Fibroblast of gingiva (primary cell): ENCODE data around the gene DNAH8.
"Not testable (repeated sequence)": the region's sequence is repeated elsewhere in the genome, so short reads cannot be mapped to it uniquely, and the experiment has no call there.

Experiments used
- DNase-seq: peaks from one replicate; pipeline ENCODE4 v3.0.0-alpha.2; 2011; ENCODE audit warnings: low read depth

The DNAH8 gene

DNA sequence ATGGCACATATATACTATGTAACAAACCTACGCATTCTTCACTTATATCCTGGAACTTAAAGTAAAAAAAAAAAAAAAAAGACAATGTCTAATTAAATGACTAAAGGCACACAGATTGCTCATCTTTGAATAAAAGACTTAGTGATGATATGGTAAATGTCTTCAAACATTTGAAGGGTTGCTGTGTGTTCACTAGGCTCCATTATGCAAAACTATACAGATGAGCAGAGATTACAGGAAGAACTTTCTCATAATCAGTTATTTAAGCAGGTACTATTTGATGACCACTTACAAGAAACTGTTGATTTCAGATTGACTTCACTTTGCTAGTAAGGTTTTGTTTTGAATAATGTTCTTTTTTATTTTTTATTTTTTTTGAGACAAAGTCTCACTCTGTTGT is 34.4 kb downstream of the DNAH8 start:
- DNase-seq = no peak

DNA sequence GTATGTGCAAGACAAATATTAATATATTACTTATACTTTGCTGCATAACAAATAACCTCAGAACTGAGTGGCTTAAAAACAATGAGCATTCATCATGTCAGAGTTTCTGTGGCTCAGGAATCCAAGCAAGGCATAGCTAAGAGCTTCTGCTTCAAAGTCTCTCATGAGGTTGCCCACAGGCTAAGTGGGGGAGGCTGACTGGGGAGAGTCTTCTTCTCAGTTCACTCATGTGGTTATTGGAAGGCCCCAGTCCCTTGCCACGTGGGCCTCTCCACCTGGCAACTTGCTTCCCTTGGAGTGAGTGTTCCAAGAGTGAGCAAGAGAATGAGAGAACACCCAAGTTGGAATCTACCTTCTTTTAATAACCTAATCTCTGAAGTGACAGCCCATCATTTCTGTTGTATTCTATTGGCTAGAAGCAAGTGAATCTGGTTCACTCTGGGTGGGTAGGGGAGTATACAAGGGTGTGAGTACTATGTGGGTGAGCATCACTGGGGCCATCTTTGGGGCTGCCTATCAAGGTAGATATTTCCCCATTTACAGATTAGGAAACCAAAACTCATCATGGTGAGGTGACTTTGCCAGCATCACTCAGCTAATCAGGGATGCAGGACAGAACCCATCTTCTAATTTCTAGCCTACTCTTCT is 36.0 kb downstream of the DNAH8 start:
- DNase-seq = no peak

DNA sequence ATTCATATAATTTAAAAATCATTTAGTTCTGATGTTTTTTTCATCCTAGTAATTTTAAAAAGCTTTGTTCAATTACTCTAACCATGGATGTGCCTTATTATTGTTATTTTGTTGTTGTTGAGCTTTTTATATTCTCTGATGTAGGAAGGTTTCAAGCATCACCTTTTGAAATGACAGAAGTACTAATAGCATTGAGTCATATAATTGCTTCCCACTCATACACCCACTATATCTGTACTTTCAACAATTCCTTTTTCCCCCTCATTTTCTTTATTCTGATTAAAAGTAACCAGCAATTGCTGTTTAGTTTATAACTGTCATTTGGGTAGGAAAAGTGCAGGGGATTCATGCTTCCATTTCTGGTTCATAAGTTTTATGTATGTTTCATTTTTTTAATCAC is 38.6 kb downstream of the DNAH8 start:
- DNase-seq = no peak

DNA sequence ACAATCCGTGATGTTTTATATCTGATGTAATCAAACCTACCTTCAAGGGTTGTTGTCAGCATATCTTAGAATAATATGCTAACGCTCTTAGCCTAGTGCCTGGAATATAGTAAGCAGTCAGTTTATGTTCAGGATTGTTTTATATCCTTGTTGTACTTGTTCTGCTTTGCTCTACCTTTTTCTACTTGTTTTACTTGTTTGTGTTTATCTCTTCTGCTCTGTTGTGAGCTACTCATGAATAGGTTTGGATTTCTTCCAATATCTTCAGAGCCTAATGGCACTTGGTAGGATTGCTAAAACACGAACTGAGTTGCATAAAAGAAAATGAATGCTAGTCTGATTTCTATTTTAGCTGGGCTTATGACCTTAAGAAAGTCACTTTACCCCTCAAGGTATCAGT is 40.1 kb downstream of the DNAH8 start:
- no peak for DNase-seq

DNA sequence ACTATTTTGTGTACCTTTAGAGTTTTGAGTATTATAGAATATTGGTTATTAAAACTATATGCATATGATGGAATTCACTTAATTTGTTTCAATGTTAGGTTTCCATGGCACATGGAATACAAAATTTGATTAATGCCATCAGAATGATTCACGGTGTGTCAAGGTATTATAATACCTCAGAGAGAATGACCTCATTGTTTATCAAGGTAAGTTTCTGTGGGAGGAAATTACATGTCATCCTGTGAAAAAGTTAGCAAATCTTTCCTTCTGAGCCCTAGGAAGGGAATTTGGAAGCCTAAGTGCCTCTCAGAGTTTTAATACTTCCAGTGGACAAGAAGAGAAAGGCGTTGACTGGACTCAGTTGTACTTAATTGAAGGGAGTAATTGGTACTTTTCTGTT is 40.8 kb downstream of the DNAH8 start:
- no peak for DNase-seq

DNA sequence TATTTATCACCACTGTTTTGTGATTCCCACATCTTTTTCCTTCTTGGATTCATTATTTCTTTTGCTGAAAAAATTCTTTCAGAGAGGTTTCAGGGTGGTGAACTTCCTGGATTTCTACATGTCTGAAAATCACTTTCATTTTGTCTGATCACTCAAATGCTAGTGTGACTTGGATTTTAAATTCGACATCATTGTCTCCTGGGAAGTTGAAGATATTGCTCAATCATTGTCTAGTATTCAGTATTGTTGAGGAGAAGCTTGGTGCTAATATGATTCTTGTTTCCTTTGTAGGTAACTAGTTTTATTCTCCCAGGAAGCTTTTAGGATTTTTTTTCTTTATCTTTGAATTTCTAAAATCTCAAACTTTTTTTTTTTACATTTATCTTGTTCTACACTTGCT is 45.0 kb downstream of the DNAH8 start:
- DNase-seq = no peak

DNA sequence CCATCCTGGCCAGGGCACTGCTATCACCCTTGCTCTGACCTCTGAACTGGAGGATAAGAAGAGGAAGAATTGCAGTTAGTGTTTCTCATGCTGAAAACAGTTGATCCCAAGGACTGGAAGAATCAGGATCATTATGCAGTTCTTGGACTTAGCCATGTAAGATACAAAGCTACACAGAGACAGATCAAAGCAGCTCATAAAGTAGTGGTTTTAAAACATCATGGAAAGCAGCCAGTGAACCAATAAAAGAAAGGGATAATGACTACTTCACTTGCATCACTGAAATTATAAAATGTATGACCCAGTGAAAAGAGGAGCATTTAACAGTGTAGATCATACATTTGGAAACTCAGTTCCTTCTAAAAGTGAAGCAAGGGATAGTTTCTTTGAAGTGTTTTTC is 47.7 kb downstream of the DNAH8 start:
- DNase-seq = no peak

DNA sequence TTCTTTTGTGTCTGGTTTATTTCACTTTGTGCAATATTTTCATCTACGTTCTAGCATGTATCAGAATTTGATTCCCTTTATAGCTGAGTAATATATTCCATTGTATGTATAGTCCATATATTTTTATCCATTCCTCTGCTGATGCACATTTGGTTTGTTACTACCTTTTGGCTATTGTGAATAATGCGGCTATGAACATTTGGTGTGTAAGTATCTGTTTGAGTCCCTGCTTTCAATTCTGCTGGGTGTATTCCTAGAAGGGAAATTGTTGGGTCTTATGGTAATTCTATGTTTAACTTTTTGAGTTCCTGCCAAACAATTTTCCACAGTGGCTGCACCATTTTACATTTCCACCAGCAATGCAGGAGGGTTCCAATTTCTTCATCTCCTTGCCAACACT is 52.4 kb downstream of the DNAH8 start:
- no peak for DNase-seq

DNA sequence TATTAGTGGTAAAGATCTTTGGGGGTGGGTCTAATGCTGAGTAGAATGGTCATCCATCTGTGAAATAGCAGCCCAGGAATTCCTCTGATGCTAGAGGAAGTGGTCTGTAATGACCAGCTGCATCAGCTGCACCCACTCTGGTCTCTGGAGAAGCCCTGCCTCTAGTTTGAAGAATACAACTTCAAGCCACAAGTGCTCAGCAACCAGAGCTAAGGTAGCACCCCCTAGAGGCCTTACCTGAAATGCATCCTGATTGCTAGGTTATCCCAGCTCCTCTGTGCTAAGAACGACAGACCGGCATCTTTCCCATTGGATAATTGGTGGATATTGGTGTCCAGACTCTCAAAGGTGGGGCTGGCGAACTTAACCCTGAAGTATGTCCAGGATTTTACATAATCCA is 58.2 kb downstream of the DNAH8 start:
- no peak for DNase-seq

DNA sequence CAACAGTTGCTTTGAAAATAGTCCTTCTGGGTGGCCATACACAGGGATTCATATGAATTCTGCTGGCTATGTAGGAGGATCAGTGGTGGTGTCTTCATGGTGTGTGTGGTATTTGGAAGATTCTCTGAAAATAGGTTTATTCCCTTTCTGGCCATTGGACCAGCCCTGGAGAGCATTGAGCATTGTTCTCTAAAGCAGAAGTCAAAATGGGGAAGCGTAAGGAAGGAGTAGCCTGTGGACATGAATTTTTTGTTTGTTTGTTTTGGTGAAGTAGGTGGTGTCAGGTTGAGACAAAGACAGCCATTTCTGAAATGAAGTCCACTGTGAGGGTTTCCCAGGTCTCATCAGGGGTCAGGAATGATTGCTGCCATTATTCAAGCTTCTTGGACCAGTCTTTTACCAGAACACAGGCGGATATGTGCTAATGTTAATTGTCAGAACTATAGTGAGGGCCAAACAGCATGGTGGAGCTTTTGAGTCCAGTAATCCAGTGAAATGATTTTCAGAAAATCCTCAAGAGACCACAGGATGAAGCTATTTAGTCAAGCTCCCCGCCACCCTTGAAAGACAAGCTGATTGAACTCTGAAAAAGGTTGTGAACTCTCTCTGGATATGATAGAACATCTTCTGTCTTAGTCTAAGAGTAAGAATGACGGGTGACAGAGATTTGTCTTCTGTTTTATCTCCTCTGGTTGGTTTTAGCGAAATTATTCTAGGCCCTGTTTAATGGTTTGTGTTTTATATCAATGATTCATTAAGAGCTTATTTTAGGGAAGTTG is 60.0 kb downstream of the DNAH8 start:
- no peak for DNase-seq

DNA sequence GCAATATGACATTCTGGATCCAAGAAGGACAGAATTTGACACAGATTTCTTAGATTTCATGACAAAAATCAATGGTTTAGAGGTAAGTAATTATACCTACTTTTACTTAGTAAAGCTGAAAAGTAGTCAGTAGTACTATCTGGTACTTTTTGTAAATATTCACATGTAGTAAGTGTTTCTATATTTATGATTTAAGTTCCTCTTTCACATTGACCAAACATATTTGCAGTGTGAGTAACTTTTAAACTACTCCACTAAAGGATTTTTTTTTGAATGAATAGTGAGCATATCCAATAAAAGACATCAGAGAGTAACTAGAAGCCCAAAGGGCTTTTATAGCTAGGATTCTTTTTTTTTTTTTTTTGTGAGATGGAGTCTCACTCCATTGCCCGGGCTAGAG is 60.8 kb downstream of the DNAH8 start:
- DNase-seq = no peak

DNA sequence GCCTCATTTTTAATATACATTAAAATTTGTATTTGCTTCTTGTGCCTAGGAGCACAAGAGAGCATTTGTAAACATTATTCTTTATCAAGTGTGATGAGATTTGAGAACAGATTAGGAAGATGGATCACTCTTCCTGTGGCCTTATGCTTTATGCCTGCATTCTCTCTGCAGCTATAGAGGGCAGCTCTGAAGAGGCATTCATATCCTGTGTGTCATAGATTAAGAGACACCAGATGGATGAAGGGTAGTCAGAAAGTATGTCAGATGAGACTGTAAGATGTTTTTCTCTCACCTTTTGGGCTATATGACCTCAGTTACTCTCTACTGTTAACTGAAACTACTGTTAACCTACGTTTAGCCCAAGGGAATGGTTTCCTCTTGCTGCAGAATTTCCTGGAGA is 61.4 kb downstream of the DNAH8 start:
- no peak for DNase-seq

DNA sequence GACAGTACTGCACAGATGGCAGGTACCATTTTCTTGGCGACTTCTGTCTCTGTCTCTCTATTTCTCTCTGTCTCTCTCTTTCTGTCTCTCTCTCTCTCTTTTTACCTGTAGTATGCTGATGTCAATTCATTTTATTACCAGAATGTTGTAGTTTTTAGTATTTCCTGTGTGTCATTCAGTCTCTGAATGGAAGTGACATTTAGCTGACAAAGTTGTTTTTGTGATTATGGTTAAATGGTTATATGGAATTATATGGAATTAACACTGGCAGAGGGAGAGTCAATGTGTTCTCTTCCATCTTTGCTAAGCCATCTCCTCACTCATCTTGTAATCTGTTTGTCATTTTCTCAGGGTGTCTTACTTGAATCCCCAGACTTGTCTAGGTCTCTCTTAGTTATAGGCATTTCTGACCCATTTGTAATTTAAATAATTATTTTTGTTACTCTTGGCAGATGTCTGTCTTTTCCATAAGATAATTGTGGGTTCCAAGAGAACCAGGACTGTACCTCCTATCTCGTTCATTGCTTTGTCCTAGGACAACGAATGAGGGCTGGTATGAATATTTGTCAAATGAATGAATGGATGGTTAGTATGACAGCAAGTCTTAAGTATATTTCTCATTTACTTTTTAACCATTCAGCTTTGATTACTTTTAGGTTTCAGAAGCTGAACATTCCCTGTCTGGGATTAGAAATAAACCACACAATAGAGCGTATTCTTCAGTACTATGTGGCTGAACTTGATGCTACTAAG is 64.4 kb downstream of the DNAH8 start:
- DNase-seq = no peak

DNA sequence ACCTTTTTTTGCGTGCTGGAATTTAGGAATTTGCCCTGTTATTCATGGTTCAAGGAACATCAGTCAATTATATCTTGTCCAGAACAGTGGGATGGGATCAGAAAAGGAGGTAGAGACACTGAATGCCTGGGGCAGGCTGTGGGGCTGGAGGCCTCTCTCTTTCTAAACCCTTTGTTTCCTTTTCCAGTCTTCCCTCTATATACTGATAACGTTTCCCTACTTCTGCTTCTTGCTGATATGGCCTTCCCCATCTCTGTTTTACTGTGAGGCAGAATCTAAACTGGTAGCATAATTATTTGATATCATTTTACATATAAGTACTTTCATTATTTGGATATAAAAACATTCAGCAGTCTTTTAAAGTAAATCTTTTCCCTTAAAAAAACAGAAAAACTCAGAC is 67.5 kb downstream of the DNAH8 start:
- no peak for DNase-seq

DNA sequence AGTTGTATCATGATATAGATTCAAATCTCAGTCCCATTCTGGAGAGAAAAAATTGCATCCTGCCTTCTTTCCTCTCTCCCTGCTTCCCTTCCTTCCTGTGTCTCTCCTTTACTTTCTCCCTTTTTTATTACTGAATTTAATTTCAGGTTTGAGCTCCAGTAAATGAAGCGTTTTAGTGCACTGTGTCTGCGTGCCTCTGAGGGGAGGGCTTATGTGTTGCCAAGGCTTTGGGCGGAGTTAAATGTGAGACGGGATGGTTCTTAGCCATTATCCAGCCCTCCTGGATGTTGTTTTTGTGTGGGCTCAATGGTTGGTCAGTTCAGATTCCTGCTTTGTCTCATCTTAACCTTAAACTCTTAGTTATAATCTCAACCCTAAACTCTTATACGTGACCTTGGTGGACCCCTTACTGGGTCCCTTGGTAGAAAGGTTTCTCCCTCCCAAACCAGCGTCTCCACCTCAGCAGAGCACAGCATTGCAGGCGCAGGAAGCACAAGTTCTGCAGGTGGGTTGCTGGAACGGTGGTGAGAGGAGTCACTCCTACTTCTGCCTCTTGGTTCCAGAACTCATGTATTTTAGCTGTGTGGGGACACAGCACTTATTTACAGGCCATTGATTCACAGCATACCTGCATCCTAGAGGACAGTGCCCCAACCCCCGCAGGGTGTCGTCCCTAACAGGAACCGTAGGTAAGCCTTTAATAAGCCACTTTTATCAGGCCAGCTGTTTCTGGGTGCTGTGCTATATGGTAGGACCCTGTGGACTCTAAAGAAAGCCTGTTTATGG is 68.5 kb downstream of the DNAH8 start:
- DNase-seq = no peak

DNA sequence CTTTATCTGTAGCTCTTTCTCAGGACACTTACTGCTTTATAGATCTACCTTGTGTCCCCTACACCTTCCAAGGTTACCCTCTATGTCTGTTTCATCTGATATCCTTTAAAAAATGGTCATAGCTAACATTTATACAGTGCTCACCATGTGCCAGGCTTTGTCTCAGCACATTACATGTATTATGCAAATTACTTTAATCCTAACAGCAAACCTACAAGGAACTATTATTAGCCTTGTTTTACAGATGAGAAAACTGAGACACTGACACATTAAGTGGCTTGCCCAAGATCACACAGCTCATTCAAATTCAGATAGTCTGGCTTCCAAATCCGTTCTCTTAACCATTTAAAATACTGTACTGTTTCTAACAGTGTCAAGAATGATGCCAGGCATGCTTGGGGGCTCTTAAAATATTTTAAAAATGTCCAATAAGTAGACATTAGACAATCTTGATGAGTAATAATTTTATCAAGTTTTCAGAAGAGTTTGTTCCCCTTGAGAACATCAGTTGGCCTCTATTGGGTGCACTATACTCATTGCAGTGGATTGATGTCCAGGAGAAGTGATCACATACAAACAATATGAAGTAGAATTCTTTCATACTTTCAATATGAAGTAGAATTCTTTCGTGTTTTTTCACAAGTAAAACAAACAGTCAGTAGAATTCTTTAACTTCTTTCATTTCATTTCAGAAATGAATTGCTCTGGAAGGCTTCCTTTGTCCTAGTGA is 69.6 kb downstream of the DNAH8 start:
- no peak for DNase-seq

DNA sequence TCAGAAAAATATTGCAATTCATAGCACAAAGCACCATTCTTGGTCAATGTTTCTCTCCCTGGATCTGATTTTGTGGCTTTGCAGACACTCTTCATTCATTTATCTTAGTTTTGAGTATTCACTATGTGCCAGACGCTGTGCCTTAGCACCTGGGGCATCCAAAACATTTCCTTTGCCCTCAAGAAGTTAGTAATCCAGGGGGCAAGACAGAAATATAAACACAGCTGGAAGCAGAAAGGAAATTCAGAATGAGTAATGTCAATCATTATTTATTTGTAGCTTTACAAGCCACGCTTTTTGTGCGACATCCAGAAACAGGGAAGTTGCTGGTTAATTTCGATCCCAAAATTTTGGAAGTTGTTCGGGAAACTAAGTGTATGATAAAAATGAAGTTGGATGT is 71.4 kb downstream of the DNAH8 start:
- DNase-seq = no peak

DNA sequence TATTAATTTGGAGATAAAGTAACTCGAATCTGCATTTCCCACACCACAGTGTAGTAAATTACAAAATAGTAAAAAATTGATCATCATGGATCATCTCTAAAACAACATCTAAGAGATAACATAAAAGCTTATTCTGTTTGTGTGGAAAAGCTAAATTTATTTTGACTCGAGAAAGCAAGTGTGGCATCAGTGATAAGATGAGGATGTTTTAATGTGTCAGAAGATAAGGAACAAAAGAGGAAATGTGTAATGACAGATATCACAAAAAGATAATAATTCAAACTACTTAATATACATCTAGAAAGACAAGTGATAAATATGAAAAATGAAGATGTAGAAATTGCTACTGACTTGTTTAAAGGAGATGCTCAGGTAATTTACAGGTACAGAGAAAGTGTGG is 74.1 kb downstream of the DNAH8 start:
- no peak for DNase-seq

DNA sequence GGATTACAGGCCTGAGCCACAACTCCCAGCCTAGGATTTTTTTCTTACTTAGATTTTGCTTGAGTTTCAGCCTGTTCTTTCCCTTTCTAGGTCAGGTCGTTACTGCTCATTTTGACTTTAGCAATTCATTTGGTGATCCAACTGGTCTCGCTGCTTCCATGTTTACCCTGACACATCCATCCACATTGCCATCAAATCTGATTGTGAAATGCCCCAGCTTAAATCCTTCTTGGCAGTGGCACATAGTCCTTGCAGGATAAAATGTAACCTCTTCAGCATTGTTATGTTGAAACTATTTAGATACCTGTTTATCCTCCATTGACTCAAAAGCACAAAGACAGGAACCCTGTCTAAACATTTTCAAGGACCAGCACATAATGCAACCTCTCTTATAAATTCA is 77.2 kb downstream of the DNAH8 start:
- no peak for DNase-seq

DNA sequence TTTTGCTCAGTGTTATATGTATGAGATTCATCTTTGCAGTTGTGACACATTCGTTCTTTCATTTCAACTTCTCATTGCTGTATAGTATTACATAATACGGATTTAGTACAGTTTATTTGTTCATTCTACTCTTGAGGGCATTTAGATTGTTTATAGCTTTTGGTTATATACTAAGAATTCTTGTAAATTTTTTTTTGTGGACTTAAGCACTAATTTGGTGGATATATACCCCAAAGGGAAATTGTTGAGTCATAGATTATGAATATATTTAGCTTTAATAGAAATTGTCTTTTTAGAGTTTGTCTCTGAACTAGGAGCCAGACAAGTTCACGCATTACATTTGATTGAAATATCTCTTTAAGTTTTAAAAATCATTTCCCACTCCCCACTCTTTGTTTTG is 79.6 kb downstream of the DNAH8 start:
- no peak for DNase-seq

DNA sequence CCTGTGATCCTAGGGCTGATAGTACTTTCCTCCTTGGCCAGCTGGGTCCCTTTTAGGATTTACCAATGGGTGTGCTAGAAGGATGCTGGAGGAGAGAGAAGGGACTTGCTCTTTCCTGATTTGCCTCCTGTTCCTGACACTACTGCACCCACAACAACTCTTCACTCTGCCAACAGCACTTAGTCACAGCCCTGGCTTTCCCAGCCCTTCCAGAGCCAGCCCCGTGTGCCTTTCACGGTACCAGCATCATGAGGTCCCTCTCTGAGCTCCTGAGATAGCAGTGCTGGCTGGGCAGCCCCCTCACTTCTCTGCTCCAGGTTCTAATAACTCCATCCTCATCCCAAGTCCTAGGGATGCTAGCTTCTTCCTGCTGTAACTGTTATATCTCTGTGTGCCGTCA is 80.9 kb downstream of the DNAH8 start:
- DNase-seq = no peak

DNA sequence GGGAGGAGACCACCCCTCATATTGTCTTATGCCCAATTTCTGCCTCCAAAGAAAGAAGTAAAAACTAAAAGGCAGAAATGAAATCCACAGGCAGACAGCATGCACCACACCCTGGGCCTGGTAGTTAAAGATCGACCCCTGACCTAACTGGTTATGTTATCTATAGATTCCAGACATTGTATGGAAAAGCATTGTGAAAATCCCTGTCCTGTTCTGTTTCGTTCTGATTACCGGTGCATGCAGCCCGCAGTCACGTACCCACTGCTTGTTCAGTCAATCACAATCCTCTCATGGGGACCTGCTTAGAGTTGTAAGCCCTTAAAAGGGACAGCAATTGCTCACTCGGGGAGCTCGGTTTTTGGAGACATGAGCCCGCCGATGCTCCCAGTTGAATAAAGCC is 81.3 kb downstream of the DNAH8 start:
- not testable (repeated sequence) for DNase-seq
